Gastrocnemius medialis (tissue), 4 donors: Measurements from ENCODE around the gene LY6G6C.

Source experiments
- CTCF ChIP-seq, 5 experiments: fragments of 450-650 bp in 3 of 5; fragments of 200-600 bp in 2 of 5; sonication (generic) in 2 of 5; IDR thresholded peaks in 4 of 5; conservative IDR thresholded peaks in 1 of 5; 1 replicate in 4 of 5; 2 replicates in 1 of 5; pipeline ENCODE4 v1.5.1; 2016 to 2019; ENCODE audit warnings: antibody characterized with exemption in 5 of 5, mild to moderate bottlenecking in 3 of 5, moderate library complexity in 3 of 5
- POLR2A ChIP-seq, 2 donors: fragments of 450-650 bp; IDR thresholded peaks; one replicate each; pipeline ENCODE4 v1.6.1; 2017; ENCODE audit warnings: antibody characterized with exemption in 2 of 2, mild to moderate bottlenecking in 2 of 2, moderate library complexity in 2 of 2

GRCh38 chr6:31727034-31727716 lies 5.6 kb upstream of the LY6G6C start:
- TF ChIP-seq CTCF (IDR thresholded peaks at IDR 0.05 in 4 of 5, conservative IDR thresholded peaks at IDR 0.05 in 1 of 5) (no peak), POLR2A (IDR thresholded peaks at IDR 0.05) (no peak)
